ENCODE results near the gene PAPLN.

Gene PAPLN

DNA sequence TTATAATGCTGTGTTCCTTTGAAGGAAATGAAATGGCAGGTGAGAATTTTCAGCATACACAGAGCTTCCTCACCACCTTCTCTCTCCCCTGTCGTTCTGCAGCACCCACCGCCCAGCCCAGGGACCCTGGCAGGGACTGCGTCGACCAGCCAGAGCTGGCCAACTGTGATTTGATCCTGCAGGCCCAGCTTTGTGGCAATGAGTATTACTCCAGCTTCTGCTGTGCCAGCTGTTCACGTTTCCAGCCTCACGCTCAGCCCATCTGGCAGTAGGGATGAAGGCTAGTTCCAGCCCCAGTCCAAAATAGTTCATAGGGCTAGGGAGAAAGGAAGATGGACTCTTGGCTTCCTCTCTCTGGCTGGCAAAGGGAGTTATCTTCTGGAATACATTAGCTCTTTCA lies 35.1 kb downstream of the PAPLN start:
- Histone ChIP-seq H3K4me3 (ENCODE audit: insufficient read depth, low read length, poor library complexity, severe bottlenecking) (no peak overlapping the region), H3K9me2 (replicated peaks; ENCODE audit: insufficient read depth, low read length) (no peaks in the 10 kb centered on the region), H3K36me3 (ENCODE audit: low read length) (no peaks in the 10 kb centered on the region), H3K79me2 (ENCODE audit: insufficient read depth, low read length) (no peaks in the 10 kb centered on the region), H3K4me2 (ENCODE audit: low read depth, low read length, poor library complexity, severe bottlenecking) (no peak overlapping the region), H3K27ac (ENCODE audit: low read depth, low read length) (no peak overlapping the region), H3K9ac (ENCODE audit: low read length) (no peak overlapping the region), H3K9me3 (ENCODE audit: insufficient read depth, low read length) (no peaks in the 10 kb centered on the region), H3K27me3 (ENCODE audit: low read length) (no peaks in the 10 kb centered on the region), H2AFZ (ENCODE audit: low read depth, low read length, severe bottlenecking) (no peak overlapping the region), H4K20me1 (ENCODE audit: low read depth, low read length) (no peaks in the 10 kb centered on the region), H3F3A (ENCODE audit: insufficient read depth) (no peaks in the 10 kb centered on the region)
- TF ChIP-seq, protein P1, sequence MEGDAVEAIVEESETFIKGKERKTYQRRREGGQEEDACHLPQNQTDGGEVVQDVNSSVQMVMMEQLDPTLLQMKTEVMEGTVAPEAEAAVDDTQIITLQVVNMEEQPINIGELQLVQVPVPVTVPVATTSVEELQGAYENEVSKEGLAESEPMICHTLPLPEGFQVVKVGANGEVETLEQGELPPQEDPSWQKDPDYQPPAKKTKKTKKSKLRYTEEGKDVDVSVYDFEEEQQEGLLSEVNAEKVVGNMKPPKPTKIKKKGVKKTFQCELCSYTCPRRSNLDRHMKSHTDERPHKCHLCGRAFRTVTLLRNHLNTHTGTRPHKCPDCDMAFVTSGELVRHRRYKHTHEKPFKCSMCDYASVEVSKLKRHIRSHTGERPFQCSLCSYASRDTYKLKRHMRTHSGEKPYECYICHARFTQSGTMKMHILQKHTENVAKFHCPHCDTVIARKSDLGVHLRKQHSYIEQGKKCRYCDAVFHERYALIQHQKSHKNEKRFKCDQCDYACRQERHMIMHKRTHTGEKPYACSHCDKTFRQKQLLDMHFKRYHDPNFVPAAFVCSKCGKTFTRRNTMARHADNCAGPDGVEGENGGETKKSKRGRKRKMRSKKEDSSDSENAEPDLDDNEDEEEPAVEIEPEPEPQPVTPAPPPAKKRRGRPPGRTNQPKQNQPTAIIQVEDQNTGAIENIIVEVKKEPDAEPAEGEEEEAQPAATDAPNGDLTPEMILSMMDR (IDR thresholded peaks at IDR 0.05; ENCODE audit: insufficient read depth, low read length, poor library complexity, severe bottlenecking): no peak
- TF ChIP-seq EZH2phosphoT487 (conservative IDR thresholded peaks at IDR 0.05; ENCODE audit: low read length): no peak

DNA sequence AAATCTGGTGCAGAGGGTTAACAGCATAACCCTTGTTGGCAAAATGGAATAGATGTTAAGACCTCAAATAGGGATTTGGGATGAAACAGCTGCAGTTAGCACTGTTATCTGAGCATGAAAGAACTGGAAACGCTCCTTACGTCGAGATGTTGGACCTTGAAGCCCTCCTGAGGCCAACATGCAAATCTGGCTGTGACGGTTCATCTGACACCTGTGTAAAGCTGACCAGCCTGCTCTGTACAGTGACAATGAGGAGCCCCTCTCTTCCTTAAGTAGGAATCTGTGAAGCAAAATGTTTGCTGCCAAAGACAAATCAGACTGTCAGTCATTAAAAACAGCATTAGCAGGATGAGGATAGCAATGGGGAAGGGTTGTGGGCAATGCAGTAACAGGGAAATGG lies 36.5 kb downstream of the PAPLN start:
- Histone ChIP-seq H3K4me2 (ENCODE audit: low read depth, low read length, poor library complexity, severe bottlenecking) (no peak overlapping the region), H3F3A (ENCODE audit: insufficient read depth) (no peaks in the 10 kb centered on the region), H3K4me3 (ENCODE audit: insufficient read depth, low read length, poor library complexity, severe bottlenecking) (no peak overlapping the region), H3K9me2 (replicated peaks; ENCODE audit: insufficient read depth, low read length) (no peaks in the 10 kb centered on the region), H3K27me3 (ENCODE audit: low read length) (no peaks in the 10 kb centered on the region), H3K27ac (ENCODE audit: low read depth, low read length) (no peak overlapping the region), H3K79me2 (ENCODE audit: insufficient read depth, low read length) (no peaks in the 10 kb centered on the region), H2AFZ (ENCODE audit: low read depth, low read length, severe bottlenecking) (no peak overlapping the region), H3K36me3 (ENCODE audit: low read length) (no peaks in the 10 kb centered on the region), H3K9me3 (ENCODE audit: insufficient read depth, low read length) (no peaks in the 10 kb centered on the region), H4K20me1 (ENCODE audit: low read depth, low read length) (no peaks in the 10 kb centered on the region), H3K9ac (ENCODE audit: low read length) (no peak overlapping the region)
- TF ChIP-seq, protein P1 (IDR thresholded peaks at IDR 0.05; ENCODE audit: insufficient read depth, low read length, poor library complexity, severe bottlenecking): no peak
- no peak for TF ChIP-seq EZH2phosphoT487 (conservative IDR thresholded peaks at IDR 0.05; ENCODE audit: low read length)

DNA sequence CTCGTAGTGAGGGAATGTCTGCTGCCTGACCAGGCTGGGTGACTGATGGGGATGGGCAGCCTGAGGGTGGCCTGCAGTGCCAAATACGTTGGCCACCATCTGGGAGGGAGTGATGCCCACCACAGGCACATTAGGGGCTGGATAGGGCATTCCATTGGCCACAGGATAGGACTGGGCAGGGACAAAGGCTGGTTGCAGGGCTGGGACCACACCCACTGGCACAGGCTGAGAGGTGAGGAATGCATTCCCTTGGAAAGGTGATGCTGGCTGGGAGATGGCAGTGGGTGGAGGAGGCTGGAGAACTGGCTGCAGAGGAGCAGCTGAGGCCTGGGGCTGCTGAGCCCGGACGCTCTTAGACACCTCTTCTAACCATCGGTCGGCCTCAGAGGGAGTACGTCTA lies 39.5 kb downstream of the PAPLN start:
- Histone ChIP-seq H3K36me3 (ENCODE audit: low read length) (0 out of 2 replicates have a peak, but pooled peaks cover 2% of the 10 kb centered on the region), H3K79me2 (ENCODE audit: insufficient read depth, low read length) (no peaks in the 10 kb centered on the region), H4K20me1 (ENCODE audit: low read depth, low read length) (no peaks in the 10 kb centered on the region), H3K4me2 (ENCODE audit: low read depth, low read length, poor library complexity, severe bottlenecking) (no peak overlapping the region), H2AFZ (ENCODE audit: low read depth, low read length, severe bottlenecking) (no peak overlapping the region), H3K4me3 (ENCODE audit: insufficient read depth, low read length, poor library complexity, severe bottlenecking) (no peak overlapping the region), H3K27ac (ENCODE audit: low read depth, low read length) (no peak overlapping the region), H3K9me3 (ENCODE audit: insufficient read depth, low read length) (no peaks in the 10 kb centered on the region), H3K9ac (ENCODE audit: low read length) (no peak overlapping the region), H3K27me3 (ENCODE audit: low read length) (no peaks in the 10 kb centered on the region), H3F3A (ENCODE audit: insufficient read depth) (no peaks in the 10 kb centered on the region), H3K9me2 (replicated peaks; ENCODE audit: insufficient read depth, low read length) (no peaks in the 10 kb centered on the region)
- TF ChIP-seq, protein P1 (IDR thresholded peaks at IDR 0.05; ENCODE audit: insufficient read depth, low read length, poor library complexity, severe bottlenecking): no peak
- TF ChIP-seq EZH2phosphoT487 (conservative IDR thresholded peaks at IDR 0.05; ENCODE audit: low read length): no peak

Data from SU-DHL-6 (cell line).